IMR-90 (cell line): ENCODE data around the gene DMXL1.

Experiments used
- CEBPB ChIP-seq: IDR thresholded peaks from 2 replicates; pipeline ENCODE4 v1.6.1; 2012; ENCODE audit warnings: low read depth, low read length, improper control_type of control experiment
- CTCF ChIP-seq: conservative IDR thresholded peaks from 2 replicates; pipeline ENCODE4 v1.5.1; 2012; ENCODE audit warnings: mild to moderate bottlenecking, low read depth, low read length, improper control_type of control experiment
- POLR2A ChIP-seq: IDR thresholded peaks from 2 replicates; pipeline ENCODE4 v1.6.1; 2012; ENCODE audit warnings: mild to moderate bottlenecking, low read depth, low read length
- RAD21 ChIP-seq: IDR thresholded peaks from 2 replicates; pipeline ENCODE4 v1.6.1; 2012; ENCODE audit warnings: low read length, improper control_type of control experiment
- RCOR1 ChIP-seq: IDR thresholded peaks from 2 replicates; pipeline ENCODE4 v1.6.1; 2012; ENCODE audit warnings: mild to moderate bottlenecking, low read length, improper control_type of control experiment; ENCODE audit not compliant: insufficient replicate concordance
- RFX5 ChIP-seq: IDR thresholded peaks from 2 replicates; pipeline ENCODE4 v1.8.0; 2012; ENCODE audit warnings: low read depth, mild to moderate bottlenecking, low read length, moderate library complexity
- SMC3 ChIP-seq: fragments of 150-350 bp; IDR thresholded peaks from 2 replicates; pipeline ENCODE4 v1.6.1; 2016; ENCODE audit warnings: low read depth, mild to moderate bottlenecking, antibody characterized with exemption, low read length, moderate library complexity
- USF2 ChIP-seq: fragments of 150-350 bp; IDR thresholded peaks from 2 replicates; pipeline ENCODE4 v1.6.1; 2017; ENCODE audit warnings: mild to moderate bottlenecking, antibody characterized with exemption, low read length, low read depth

- no peak for TF ChIP-seq POLR2A
- no peak for TF ChIP-seq RCOR1
- no peak for TF ChIP-seq CTCF
- TF ChIP-seq RAD21: no peak
- no peak for TF ChIP-seq USF2
- TF ChIP-seq SMC3: no peak
- TF ChIP-seq RFX5: no peak
- no peak for TF ChIP-seq CEBPB
Measured at GRCh38 chr5:119028575-119028974, 42.3 kb upstream of the DMXL1 start.
